Jurkat, Clone E6-1 (cell line): ENCODE data around the gene ZNF628.
"Not testable (repeated sequence)": the region's sequence is repeated elsewhere in the genome, so short reads cannot be mapped to it uniquely, and the experiment has no call there.

Source experiments
- DNase-seq: peaks from one replicate; pipeline ENCODE4 v3.0.0-alpha.2; 2011; ENCODE audit warnings: low read depth, low spot score
- H3K4me3 ChIP-seq: 2 replicates; pipeline ENCODE4 v1.5.1; 2011; ENCODE audit warnings: mild to moderate bottlenecking, low read length, control low read depth, moderate library complexity

Gene ZNF628

GRCh38 chr19:55447421-55448174 lies 28.8 kb upstream of the ZNF628 start:
- no peak for DNase-seq
- no peak overlapping the region for H3K4me3 ChIP-seq

DNA sequence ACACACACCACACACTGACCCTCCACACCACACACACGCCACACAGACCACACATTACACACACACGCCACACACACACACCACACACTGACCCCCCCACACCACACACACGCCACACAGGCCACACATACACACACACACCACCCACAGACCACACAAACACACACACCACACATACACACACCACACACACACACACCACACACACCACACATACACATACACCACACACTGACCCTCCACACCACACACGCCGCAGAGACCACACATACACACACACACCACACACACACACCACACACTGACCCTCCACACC lies 28.3 kb upstream of the ZNF628 start:
- H3K4me3 ChIP-seq, DNase-seq: not testable (repeated sequence)

DNA sequence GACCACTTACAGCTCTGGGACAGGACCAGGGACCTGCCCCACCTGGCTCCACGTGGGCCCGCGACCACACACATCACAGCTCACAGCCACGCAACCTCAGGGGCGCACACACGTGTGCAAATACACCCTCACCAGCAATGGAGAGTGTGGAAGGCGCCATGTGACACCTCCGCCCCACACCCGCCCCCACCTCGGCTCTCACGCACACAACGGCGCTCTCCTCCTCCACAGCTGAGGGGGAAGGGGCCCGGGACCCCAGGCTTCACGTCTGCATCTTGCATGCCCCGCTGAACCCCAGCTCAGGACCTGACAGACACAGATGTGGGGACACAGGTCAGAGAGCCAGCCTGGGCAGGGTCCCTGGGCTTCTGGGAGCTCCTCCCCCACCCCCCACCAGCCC lies 26.9 kb upstream of the ZNF628 start:
- H3K4me3 ChIP-seq = no peak overlapping the region
- no peak for DNase-seq

GRCh38 chr19:55451163-55451964 lies 25.1 kb upstream of the ZNF628 start:
- no peak for DNase-seq
- peak overlapping the region; percentile 60; the same call in 1 of the 2 replicates for H3K4me3 ChIP-seq

GRCh38 chr19:55451965-55452748 lies 24.3 kb upstream of the ZNF628 start:
- H3K4me3 ChIP-seq = peak overlapping the region; percentile 60
- DNase-seq = no peak

DNA sequence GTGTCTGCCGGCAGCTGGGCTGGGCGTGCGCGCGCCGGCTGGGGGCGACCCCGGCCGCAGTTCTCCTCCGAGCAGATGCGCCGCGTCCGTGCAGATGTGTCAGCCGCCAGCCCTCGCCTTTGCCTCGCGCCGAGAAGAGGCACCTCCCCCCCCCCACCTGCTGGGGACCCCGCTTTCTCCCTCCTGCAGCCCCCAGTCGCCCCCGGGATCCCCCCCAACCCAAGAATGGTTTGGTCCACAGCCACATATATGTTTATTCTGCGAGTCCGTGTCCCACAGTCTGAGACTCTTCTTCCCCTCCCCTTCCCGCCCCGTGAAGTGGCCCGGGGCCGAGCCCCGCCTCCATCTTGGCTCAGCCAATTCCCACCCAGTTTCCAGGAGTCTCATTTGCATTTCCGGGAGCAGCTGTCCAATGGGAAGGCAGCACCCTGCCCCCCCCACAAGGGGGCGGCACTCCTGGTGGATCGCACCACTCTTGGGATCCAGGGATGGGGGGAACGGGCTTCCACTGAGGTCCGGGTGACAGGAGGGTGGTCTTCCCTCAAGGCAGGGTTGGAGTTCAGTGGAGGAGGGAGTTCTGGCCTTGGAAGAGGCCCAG lies 23.6 kb upstream of the ZNF628 start:
- peak; percentile 95 for DNase-seq
- peak overlapping the region; percentile 60 for H3K4me3 ChIP-seq

GRCh38 chr19:55453511-55454260 lies 22.7 kb upstream of the ZNF628 start:
- DNase-seq = no peak
- no peak overlapping the region for H3K4me3 ChIP-seq

GRCh38 chr19:55454787-55455243 lies 21.6 kb upstream of the ZNF628 start:
- no peak overlapping the region for H3K4me3 ChIP-seq
- peak; percentile 44 for DNase-seq

GRCh38 chr19:55455576-55456235 lies 20.7 kb upstream of the ZNF628 start:
- no peak overlapping the region for H3K4me3 ChIP-seq
- DNase-seq = no peak

DNA sequence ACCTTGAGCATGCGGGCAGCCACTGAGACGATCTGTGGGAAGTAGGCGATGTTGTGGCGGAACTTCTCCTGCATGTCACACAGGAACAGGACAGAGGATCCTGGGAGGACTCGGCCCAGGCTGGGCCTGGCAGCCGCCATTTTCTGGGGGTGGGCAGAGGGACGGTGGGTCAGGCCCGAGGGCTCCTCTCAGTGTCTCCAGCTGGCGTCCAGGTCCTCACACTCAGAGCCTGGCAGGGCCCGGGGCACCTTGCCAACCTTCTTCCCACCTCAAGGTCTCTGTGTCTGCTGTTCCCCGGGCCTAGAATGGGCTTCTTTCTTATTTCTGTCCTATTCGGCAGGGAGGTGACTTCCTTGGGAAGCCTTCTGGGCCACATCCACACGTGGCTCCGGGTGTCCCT lies 20.1 kb upstream of the ZNF628 start:
- H3K4me3 ChIP-seq = no peak overlapping the region
- no peak for DNase-seq

- no peak for DNase-seq
- no peak overlapping the region for H3K4me3 ChIP-seq
Observed at GRCh38 chr19:55457683-55458457, 18.5 kb upstream of the ZNF628 start.

DNA sequence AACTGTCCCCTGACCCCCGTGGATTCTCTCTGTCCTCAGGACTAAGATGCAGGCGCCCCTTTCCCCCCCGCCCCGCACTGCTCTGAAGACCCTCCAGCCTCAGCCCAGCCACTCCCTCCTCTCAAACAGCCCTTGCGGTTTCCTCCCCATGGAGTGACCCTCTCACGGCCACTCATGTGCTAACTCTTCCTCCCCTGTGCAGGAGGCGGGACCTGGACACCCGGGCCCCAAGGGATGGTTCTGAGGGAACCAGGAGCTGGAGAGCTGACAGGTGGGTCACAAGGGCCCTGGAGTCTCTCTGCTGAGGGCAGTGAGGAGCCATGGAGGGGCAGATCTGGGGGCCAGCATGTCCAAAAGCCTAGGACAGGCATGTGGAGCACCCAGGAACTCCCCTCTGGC lies 16.9 kb upstream of the ZNF628 start:
- no peak for DNase-seq
- H3K4me3 ChIP-seq = no peak overlapping the region

GRCh38 chr19:55459950-55460657 lies 16.3 kb upstream of the ZNF628 start:
- no peak overlapping the region for H3K4me3 ChIP-seq
- no peak for DNase-seq

GRCh38 chr19:55460670-55461258 lies 15.7 kb upstream of the ZNF628 start:
- H3K4me3 ChIP-seq = peak overlapping the region; percentile 91
- DNase-seq = no peak

DNA sequence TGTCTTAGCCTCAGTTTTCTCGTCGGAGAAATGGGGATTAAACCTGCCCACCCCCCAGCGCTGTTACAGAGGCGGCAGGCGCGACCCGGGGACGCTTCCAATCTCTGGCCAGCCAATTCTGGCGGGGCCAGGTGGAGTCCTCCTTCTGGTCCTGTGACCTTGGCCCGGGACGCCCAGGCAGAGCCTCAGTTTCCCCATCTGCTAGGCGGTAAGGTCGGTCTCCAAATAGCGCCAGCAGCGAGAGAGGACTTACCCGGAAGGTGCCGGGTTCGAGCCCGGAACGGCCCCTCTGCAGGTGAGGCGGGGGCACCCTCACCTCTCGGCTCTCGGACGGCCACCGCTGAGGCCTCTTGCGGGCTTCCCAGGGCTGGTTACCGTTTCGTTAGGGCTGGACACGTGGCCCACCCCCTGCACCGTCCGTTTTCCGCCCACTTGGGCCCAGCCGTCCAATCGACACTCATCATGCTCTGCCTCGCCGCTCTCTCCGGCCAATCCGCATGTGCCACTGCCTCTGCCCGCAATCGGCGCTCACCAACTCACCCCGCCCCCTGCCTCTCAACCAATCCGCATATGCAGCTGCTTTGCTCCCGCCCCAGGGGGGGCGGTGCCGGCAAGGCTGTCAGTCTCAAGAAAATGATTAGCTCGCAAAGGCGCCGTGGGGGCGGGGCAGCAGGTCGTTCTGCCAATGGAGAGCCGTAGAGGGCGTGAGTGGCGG lies 15.0 kb upstream of the ZNF628 start, which contains the start of gene ISOC2:
TSS of gene ISOC2 (minus strand) at position 384 of the 715 bp plus-strand sequence. CDS start 5,156 bp downstream, outside the sequence.
- peak within 1 kb of the TSS; percentile 91 for H3K4me3 ChIP-seq
- DNase-seq = peak; percentile 99
